CD4-positive, alpha-beta T cell treated with Interleukin-4 for 1 hour (primary cell): ENCODE data around the gene FAM170A.

Experiments used
- DNase-seq, 2 donors: peaks; one replicate each; pipeline ENCODE4 v3.0.0-alpha.2; 2020 to 2022

The FAM170A gene, protein sequence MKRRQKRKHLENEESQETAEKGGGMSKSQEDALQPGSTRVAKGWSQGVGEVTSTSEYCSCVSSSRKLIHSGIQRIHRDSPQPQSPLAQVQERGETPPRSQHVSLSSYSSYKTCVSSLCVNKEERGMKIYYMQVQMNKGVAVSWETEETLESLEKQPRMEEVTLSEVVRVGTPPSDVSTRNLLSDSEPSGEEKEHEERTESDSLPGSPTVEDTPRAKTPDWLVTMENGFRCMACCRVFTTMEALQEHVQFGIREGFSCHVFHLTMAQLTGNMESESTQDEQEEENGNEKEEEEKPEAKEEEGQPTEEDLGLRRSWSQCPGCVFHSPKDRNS

DNA sequence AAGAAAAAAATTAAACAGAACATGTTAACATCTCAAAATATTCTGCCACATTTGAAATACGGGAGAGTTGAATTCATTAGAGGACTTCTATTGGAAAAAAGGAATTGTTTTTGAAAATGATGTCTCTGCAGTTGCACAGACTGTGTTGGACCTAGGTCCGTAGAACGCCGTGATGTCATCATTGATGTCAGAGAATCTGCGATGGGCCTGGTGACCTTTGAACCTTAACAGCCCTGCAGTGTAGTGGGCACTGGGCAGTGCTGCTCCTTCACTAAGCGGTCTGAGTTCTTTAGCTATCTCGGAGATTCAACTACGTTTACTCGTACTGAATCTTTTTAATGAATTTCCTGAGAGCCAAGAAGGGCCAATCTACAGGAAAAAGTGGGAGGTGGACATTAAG is at the start of gene FAM170A:
FAM170A (plus strand) TSS at position 220 of the 400 bp plus-strand sequence. CDS start 211 bp downstream, outside the sequence.
- no peak for DNase-seq

DNA sequence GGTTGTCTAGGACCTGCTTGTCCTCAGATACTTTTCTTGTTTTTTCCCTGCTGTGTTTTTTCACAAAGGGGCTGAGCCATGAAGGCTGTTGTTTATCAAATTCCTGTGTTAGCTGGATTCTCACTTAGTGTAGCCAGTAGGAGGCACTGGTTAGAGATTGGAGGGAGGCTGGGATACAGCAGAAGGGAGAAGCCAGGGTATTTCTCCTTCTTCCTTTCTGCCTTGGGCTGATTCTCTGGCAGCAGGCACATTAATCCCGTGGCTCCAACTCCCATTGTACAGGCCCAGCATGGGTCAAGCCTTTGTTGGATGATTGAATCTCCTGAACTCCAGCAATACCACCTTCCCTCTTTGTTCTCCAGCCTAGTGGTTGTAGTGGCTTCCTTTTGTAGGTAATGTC is 46.4 kb upstream of the FAM170A start:
- no peak for DNase-seq

DNA sequence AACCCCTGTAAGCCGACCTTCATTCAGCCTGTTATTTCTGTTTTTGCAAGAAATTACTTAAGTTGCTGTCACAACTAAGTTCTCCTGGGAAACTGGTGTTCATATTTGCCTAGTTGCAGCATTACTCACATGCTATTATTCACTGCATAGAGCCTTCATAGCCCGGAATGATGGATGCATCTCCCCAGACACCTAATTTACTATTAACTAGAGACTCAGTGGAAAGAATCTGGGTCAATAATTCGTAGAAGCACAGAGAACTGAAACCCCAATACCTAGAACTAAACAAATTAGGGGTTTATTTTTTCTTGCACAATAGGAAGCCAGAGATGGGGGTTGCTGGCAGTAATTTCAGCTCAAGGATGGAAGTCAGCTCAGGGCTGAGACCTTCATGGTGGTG is 45.7 kb upstream of the FAM170A start:
- no peak for DNase-seq

DNA sequence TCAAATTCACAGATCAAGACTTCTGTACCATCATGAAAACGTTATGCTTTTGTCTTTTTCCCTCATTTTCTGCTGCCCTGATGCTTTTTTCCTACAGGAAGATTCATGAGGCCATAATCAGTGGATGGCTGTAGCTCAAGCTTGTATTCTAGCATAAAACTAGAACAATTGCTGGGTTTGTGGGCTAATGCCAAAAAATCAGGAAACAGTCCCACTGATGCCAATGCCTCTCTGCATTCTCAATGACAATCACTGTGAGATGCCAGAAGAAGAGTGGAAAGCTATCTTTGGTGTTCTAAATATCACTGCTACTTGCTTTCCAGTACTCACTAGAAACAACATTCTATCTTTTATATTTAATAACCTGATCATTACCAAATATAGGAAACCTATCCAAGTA is 33.3 kb upstream of the FAM170A start:
- DNase-seq: no peak

DNA sequence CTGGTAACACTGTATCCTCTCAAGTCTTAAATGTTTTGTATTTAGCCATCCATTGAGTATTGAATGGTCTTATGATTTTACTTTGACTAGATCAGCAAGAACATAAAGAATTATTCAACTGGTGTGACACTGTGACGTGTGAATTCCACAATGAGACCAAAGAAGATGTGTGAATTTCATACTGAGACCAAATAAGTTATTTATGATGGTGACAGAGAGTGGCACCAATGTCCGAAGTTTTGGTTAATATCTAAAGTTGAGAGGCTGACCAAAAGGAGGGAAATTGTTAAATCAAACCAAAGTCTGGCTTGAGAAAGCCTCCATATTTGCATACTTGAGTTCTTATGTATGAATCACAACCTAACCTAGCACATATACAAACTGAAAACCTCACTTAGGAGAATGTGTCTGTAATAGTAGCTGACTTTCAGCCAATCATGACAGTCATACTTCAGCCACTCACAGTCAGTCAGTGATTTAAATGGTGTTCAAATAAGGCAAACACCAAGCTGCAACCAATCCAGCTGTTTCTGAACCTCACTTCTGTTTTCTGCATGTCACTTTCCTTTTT is 31.5 kb upstream of the FAM170A start:
- DNase-seq: no peak

DNA sequence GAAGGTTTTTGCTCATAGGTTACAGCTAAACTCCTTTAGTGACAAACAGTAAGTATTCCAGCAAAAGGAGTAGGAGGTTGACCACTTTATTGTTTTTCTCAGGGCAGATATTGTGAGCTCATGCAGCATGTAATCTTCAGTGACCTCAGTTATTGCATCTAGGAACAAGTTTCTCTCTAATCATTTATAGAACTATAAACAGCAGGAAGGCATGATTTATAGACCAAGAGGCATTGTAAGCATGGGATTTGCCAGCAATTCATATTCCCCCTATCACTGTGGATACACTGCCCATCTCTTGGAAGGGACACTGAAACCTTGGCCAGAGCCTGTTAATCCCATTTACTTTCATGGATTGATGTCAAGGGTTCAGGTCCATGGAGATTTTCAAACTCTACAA is 15.4 kb upstream of the FAM170A start:
- no peak for DNase-seq

DNA sequence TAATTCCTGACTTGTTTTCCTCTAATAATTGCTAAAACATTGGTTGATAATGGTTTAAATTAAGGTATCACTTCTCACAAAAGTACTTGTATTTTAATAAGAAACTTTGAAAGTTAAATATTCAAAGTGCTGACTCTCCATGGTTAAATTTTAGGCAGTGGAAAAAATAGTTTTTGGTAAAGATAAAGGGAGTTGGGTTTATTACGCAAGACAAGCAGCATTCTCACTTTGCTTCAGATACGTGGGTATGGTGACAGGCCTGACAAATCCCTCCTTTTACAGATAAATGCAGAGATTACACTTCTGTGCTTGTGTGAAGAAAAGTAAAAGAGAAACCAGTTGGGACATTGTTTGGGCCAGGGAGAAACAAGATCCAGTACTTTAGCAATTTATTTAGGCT is 14.5 kb upstream of the FAM170A start:
- DNase-seq: no peak

DNA sequence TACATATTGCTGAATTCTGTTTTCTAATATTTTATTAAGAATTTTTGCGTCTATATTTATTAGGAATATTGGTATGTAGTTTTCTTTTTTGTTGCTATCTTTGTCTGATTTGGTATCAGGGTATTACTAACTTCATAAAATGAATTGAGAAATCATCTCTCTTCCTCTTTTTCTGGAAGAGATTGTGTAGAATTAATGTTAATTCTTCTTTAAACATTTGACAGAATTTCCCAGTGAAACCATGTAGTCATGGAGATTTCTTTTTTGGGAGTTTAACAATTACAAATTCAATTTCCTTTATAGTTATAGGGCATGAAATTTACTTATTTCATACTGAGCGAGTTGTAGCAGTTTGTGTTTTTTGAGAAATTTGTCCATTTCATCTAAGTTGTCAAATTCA is 3.3 kb upstream of the FAM170A start:
- no peak for DNase-seq

DNA sequence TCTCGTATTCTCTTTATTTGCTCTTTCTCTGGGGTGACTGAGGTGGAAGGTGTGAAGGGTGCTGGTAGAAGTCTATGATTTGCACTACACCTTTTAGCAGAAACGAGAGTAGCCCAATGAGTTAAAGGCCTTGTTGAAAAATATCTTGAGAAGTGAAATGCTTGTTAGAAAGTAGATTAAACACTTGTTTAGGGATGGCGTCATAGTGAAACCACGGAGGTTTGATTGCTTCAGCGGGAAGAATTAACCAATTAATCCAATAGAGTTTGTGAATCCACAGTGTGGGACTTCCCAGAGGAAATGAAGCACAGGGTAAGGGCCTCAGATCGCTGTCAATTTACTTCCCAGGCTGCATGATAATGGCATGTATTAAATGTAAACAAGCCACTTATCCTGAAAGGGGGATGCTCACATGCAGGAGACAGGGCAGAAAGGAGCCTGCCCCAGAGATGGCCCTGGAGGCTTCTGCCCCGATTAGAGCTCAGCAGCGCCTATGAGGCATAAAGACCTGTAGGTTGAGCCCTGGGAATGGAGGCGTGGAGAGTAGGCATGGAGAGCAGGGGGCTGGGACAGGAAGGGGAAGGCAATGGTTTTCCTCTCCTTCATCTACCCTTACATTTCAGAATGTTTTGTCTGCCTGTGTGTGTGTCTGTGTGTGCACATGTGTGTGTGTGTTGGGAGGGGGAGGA is 1.5 kb downstream of the FAM170A start:
- no peak for DNase-seq

DNA sequence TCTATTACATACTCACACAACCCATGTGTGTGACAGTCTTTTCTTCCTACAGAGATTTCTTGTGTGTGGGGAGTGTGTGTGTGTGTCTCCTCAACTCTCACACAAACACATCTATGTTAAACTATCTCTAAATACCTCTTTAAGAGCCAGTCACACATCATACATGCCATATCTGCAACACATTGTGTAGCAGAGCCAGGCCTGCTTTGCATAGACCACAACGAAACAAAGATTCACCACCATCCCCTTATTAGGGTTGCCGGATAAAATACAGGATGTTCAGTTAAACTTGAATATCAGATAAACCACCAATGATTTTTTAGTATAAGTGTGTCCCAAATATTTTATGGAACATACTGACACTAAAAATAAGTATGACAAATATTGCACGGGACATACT is 2.3 kb downstream of the FAM170A start:
- no peak for DNase-seq

DNA sequence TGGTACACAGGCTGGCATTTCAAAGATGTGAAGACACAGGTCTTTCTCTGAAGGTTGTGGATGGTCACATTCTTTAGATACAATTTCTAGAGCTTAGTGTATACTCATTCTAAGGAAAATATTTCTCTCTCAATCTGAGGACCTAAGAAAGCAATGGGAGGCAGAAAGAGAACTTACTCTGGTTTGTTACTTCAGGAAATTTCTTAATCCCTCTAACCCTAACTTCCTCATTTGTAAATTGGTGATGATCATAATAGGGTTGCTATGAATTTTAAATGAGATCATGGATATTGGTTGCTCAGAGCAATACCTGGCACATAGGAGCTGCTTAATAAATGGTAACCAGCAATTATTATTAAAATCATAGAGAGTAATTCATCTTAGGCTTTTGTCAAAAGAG is 22.1 kb downstream of the FAM170A start:
- DNase-seq: no peak

DNA sequence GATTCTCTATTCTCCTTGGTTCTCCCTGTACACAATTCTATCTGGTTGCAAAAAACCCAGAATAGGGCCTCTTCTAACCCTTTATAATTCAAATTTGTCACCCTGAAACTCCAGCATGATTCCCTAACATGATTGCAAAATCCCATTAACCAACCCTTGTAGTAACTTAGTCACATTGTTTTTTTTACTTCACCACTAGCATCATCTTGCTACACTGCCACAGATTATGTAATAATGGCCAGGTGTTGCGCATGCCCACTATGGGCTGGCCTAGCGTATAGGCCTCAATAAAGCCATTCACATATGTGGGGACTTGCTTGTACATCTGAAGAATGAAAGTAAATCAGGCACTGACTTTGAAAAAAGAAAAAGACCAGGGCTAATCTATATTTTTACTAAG is 25.7 kb downstream of the FAM170A start:
- DNase-seq: peak in 1 of 2 donors; percentile 53

DNA sequence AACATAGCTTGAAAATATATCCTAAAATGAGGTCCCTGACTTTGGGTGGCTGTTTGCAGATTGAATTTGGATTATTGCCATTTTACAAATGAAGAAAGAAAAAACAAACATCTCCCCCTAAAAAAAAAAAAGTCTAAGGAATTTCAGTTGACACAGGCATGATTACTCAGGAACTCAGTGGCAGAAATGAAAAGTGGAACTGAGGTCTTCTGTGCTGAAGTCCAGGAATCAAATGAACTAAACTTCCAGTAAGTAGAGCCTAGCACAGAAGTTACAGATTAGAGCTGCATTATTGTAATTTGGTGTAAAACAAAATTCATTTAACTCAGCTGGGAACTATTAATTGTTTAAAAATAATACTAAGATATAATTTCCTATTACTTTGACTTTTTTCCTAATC is 26.7 kb downstream of the FAM170A start:
- no peak for DNase-seq

DNA sequence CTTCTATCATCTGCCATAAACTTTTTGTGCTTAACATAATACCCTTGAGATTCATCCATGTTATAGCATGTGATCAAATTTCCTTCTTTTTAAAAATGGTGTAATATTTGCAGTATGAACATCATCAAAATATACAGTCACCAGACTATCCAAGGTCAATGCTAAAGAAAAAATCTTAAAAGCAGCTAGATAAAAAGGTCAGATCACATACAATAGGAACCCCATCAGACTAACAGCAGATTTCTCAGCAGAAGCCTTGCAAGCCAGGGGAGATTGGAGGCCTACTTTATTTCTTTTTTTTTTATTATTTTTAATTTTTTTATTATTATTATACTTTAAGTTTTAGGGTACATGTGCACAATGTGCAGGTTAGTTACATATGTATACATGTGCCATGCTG is 37.2 kb downstream of the FAM170A start:
- DNase-seq: no peak

DNA sequence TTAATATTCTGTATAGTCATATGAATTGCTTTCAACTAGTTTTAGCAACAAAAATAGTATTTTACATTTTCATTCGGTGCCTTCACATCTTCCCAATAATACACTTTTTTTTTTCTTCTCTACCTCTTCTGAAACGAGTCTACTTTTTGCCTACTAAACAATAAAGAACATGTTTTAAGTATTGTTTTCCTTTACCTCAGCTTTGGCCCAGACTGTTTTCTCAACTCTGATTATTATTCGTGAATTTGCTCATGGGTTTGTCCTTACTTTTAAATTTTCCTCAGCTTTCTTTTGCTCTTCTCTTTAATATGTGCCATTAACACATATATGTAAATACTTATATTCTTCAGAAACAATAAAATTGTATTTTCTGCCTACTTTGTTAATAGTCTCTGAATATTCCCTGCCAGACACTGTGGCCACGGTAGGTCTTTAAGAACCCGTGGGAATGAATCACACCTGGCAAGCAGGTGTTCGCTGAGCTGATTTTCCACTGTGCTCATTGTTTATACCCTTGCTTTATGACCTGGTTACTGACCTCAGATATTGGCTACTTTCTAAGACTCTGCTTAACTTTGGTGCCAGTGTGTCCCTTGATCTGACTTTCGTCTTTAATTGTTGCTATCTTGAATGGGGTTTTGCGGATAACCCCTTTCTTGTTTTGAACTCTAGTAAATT is 49.1 kb downstream of the FAM170A start:
- DNase-seq: no peak

DNA sequence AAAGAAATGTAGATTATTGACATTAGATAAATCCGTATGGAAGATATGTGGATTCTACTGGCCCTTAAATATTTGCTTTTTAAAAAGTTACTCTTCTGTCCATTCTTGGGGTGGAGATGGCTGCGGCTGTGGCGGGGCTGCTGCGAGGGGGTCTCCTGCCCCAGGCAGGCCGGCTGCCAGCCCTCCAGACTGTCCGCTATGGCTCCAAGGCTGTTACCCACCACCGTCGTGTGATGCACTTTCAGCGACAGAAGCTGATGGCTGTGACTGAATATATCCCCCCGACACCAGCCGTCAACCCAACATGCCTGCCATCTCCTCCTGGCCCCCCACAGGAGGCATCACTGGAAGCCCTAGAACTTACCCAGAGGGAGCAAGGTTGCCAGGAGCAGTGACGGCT is 50.7 kb downstream of the FAM170A start:
- DNase-seq: no peak

DNA sequence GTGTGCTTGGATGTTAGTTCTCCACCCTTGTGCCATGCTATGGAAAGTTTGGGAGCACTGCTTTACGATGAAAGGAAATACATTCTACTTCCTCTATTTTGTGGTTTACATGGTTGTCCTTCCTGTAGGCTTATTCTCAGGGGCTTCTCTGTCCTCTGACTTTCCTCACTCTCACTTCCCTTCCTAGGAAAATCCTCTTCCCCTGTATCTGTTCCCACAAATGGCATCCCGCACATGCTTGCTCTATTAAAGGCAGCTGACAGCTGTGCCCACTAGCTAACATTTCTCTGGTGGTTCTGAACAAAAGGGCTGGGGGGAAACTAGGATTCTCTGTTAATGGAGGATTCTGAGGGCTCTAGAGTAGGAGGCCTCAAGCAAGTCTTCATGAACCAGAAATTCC is 52.4 kb downstream of the FAM170A start:
- no peak for DNase-seq

DNA sequence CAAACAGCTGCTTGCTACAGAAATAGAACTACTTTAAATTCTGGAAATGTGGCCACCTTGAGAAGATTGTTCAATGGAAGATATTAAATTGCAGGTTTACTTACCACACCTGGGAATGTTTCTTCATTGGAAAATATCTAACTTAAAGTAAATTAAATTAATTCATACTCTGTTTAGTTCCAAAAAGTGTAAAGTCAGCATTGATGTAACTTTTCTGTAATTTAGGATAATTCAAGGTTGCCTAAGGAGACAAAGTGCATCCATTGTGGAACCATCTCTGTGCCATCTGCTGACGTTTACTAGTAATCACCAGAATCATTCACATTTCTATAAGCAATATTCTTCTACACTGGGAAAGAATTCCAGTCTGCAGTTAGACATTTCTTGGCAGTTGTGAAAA is 53.0 kb downstream of the FAM170A start:
- DNase-seq: no peak
